ENCODE results near the gene OR3A3.
"Not testable (repeated sequence)": the region's sequence is repeated elsewhere in the genome, so short reads cannot be mapped to it uniquely, and the experiment has no call there.

OR3A3 gene

DNA sequence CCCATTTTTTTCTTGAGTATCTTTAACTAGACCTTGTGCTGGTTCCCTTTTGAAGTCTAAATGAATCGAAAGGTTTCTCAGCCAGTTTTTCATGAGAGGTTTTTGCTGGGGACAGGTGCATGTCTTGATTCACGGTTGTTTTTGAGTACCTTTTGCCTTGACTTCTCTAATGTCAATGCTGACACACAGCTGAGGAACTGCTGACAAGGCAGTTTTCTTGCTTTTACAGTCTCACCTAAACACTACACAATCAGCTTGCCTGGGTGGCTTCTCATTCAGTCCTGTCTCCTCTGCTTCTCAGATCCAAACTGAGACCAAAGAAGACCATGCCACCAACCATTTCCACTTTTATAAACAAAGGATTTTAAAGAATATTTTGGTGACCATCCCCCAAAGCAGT is 7.1 kb downstream of the OR3A3 start:
- no peak overlapping the region for H3K4me3 ChIP-seq (ENCODE audit: low read depth, low read length)
- H3K9me3 ChIP-seq (ENCODE audit: control insufficient read depth, insufficient read depth, low read depth, low read length), result no peaks in the 10 kb centered on the region
- no peak overlapping the region for H3K27ac ChIP-seq (ENCODE audit: extremely low read depth, low read depth, low read length)
- H3K4me1 ChIP-seq (ENCODE audit: control insufficient read depth, insufficient read depth, low read length), result no peaks in the 10 kb centered on the region
- POLR2A ChIA-PET, result no interaction called here
- no peaks in the 10 kb centered on the region for H3K36me3 ChIP-seq (ENCODE audit: control insufficient read depth in 2 of 2, insufficient read depth in 1 of 2, low read length in 2 of 2)
- CTCF ChIA-PET, result interaction anchor here (0.6 kb wide), 1 partner anchor 127 kb away, joined by 4 read pairs; no protein-coding TSS in a partner anchor
- TF ChIP-seq ZFP3 (tag by site-specific recombination; IDR thresholded peaks at IDR 0.05; ENCODE audit: low read depth) (no peak), ZNF155 (tag by site-specific recombination; IDR thresholded peaks at IDR 0.05) (no peak), ZNF121 (tag by site-specific recombination; IDR thresholded peaks at IDR 0.05) (no peak), KLF1 (tag by site-specific recombination; IDR thresholded peaks at IDR 0.05) (no peak), ZNF366 (tag by site-specific recombination; conservative IDR thresholded peaks at IDR 0.05) (no peak), EGR2 (tag by site-specific recombination; IDR thresholded peaks at IDR 0.05; ENCODE audit: low read depth) (no peak), ZNF792 (tag by site-specific recombination; IDR thresholded peaks at IDR 0.05) (no peak), ZNF560 (tag by site-specific recombination; IDR thresholded peaks at IDR 0.05; ENCODE audit: borderline replicate concordance) (no peak), ZNF629 (tag by site-specific recombination; IDR thresholded peaks at IDR 0.05) (no peak), ZNF776 (tag by site-specific recombination; IDR thresholded peaks at IDR 0.05; ENCODE audit: borderline replicate concordance) (no peak), SP7 (tag by site-specific recombination; IDR thresholded peaks at IDR 0.05) (no peak), SP3 (tag by site-specific recombination; IDR thresholded peaks at IDR 0.05) (no peak), ZNF510 (tag by site-specific recombination; IDR thresholded peaks at IDR 0.05; ENCODE audit: insufficient replicate concordance) (no peak), ZNF223 (tag by site-specific recombination; IDR thresholded peaks at IDR 0.05) (no peak), OVOL3 (tag by site-specific recombination; IDR thresholded peaks at IDR 0.05) (no peak), ZNF114 (tag by site-specific recombination; IDR thresholded peaks at IDR 0.05) (no peak), ZNF169 (tag by site-specific recombination; IDR thresholded peaks at IDR 0.05) (no peak)
- TF ChIP-seq, protein P1, sequence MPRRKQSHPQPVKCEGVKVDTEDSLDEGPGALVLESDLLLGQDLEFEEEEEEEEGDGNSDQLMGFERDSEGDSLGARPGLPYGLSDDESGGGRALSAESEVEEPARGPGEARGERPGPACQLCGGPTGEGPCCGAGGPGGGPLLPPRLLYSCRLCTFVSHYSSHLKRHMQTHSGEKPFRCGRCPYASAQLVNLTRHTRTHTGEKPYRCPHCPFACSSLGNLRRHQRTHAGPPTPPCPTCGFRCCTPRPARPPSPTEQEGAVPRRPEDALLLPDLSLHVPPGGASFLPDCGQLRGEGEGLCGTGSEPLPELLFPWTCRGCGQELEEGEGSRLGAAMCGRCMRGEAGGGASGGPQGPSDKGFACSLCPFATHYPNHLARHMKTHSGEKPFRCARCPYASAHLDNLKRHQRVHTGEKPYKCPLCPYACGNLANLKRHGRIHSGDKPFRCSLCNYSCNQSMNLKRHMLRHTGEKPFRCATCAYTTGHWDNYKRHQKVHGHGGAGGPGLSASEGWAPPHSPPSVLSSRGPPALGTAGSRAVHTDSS (tag by site-specific recombination; IDR thresholded peaks at IDR 0.05), result no peak
- TF ChIP-seq, protein P2, sequence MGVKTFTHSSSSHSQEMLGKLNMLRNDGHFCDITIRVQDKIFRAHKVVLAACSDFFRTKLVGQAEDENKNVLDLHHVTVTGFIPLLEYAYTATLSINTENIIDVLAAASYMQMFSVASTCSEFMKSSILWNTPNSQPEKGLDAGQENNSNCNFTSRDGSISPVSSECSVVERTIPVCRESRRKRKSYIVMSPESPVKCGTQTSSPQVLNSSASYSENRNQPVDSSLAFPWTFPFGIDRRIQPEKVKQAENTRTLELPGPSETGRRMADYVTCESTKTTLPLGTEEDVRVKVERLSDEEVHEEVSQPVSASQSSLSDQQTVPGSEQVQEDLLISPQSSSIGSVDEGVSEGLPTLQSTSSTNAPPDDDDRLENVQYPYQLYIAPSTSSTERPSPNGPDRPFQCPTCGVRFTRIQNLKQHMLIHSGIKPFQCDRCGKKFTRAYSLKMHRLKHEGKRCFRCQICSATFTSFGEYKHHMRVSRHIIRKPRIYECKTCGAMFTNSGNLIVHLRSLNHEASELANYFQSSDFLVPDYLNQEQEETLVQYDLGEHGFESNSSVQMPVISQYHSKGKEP (tag by site-specific recombination; IDR thresholded peaks at IDR 0.05), result no peak
- TF ChIP-seq, protein P3, sequence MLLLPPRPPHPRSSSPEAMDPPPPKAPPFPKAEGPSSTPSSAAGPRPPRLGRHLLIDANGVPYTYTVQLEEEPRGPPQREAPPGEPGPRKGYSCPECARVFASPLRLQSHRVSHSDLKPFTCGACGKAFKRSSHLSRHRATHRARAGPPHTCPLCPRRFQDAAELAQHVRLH (tag by site-specific recombination; IDR thresholded peaks at IDR 0.05), result no peak

DNA sequence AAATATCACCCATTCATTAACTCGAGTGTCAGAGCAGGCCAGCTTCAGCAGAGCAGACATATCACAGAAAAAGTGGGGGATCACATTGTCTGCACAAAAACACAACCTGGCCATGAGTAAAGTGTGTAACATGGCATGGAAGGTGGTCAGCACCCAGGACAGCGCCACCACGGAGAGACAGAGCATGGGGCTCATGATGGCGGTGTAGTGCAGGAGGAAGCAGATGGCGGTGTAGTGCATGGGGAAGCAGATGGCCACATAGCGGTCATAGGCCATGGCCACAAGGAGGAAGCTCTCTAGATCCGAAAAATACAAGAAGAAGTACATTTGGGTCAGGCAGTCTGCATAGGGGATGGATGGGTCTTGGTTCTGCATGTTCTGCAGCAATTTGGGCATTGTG is 22.0 kb downstream of the OR3A3 start:
- H3K4me1 ChIP-seq (ENCODE audit: control insufficient read depth, insufficient read depth, low read length); POLR2A ChIA-PET; H3K36me3 ChIP-seq (ENCODE audit: control insufficient read depth in 2 of 2, insufficient read depth in 1 of 2, low read length in 2 of 2); H3K27ac ChIP-seq (ENCODE audit: extremely low read depth, low read depth, low read length); CTCF ChIA-PET; H3K9me3 ChIP-seq (ENCODE audit: control insufficient read depth, insufficient read depth, low read depth, low read length); H3K4me3 ChIP-seq (ENCODE audit: low read depth, low read length): not testable (repeated sequence)
- TF ChIP-seq, protein P4, sequence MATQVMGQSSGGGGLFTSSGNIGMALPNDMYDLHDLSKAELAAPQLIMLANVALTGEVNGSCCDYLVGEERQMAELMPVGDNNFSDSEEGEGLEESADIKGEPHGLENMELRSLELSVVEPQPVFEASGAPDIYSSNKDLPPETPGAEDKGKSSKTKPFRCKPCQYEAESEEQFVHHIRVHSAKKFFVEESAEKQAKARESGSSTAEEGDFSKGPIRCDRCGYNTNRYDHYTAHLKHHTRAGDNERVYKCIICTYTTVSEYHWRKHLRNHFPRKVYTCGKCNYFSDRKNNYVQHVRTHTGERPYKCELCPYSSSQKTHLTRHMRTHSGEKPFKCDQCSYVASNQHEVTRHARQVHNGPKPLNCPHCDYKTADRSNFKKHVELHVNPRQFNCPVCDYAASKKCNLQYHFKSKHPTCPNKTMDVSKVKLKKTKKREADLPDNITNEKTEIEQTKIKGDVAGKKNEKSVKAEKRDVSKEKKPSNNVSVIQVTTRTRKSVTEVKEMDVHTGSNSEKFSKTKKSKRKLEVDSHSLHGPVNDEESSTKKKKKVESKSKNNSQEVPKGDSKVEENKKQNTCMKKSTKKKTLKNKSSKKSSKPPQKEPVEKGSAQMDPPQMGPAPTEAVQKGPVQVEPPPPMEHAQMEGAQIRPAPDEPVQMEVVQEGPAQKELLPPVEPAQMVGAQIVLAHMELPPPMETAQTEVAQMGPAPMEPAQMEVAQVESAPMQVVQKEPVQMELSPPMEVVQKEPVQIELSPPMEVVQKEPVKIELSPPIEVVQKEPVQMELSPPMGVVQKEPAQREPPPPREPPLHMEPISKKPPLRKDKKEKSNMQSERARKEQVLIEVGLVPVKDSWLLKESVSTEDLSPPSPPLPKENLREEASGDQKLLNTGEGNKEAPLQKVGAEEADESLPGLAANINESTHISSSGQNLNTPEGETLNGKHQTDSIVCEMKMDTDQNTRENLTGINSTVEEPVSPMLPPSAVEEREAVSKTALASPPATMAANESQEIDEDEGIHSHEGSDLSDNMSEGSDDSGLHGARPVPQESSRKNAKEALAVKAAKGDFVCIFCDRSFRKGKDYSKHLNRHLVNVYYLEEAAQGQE (tag by site-specific recombination; IDR thresholded peaks at IDR 0.05), result peak; percentile 95

All from HEK293 (cell line).